ENCODE results near the gene RNF112.

RNF112 gene

GRCh38 chr17:19414396-19415280 is 3.6 kb downstream of the RNF112 start:
- DNase-seq (ENCODE audit: low read depth), result no peak
- no peak overlapping the region for H3K4me3 ChIP-seq (ENCODE audit: low read depth, low read length)
- TF ChIP-seq CTCF (IDR thresholded peaks at IDR 0.05; ENCODE audit: low read depth, low read length, missing control alignments), result no peak

- DNase-seq (ENCODE audit: low read depth), result no peak
- no peak for TF ChIP-seq CTCF (IDR thresholded peaks at IDR 0.05; ENCODE audit: low read depth, low read length, missing control alignments)
- H3K4me3 ChIP-seq (ENCODE audit: low read depth, low read length), result no peak overlapping the region
These were observed 4.3 kb downstream of the RNF112 start for GRCh38 chr17:19415311-19415710.

- no peak overlapping the region for H3K4me3 ChIP-seq (ENCODE audit: low read depth, low read length)
- no peak for DNase-seq (ENCODE audit: low read depth)
- no peak for TF ChIP-seq CTCF (IDR thresholded peaks at IDR 0.05; ENCODE audit: low read depth, low read length, missing control alignments)
These were observed 5.1 kb downstream of the RNF112 start for GRCh38 chr17:19415806-19416775.

- no peak overlapping the region for H3K4me3 ChIP-seq (ENCODE audit: low read depth, low read length)
- DNase-seq (ENCODE audit: low read depth), result no peak
- TF ChIP-seq CTCF (IDR thresholded peaks at IDR 0.05; ENCODE audit: low read depth, low read length, missing control alignments), result no peak
These were observed 6.6 kb downstream of the RNF112 start for GRCh38 chr17:19417611-19418010.

GRCh38 chr17:19418251-19418992 is 7.4 kb downstream of the RNF112 start:
- TF ChIP-seq CTCF (IDR thresholded peaks at IDR 0.05; ENCODE audit: low read depth, low read length, missing control alignments), result peak; percentile 15
- H3K4me3 ChIP-seq (ENCODE audit: low read depth, low read length), result no peak overlapping the region
- no peak for DNase-seq (ENCODE audit: low read depth)

GRCh38 chr17:19421219-19421618 is 10.2 kb downstream of the RNF112 start:
- H3K4me3 ChIP-seq (ENCODE audit: low read depth, low read length), result no peak overlapping the region
- DNase-seq (ENCODE audit: low read depth), result no peak
- TF ChIP-seq CTCF (IDR thresholded peaks at IDR 0.05; ENCODE audit: low read depth, low read length, missing control alignments), result no peak
